Retinal pigment epithelial cell (primary cell): ENCODE data around the gene SLC49A3.
A peak's percentile ranks its signal among the peaks of the same experiment; 100 is the strongest.
"Not testable (repeated sequence)": the region's sequence is repeated elsewhere in the genome, so short reads cannot be mapped to it uniquely, and the experiment has no call there.

ENCODE experiments used
- DNase-seq: peaks from one replicate; pipeline ENCODE4 v3.0.0-alpha.2; 2010; ENCODE audit warnings: low read depth
- H3K4me3 ChIP-seq: 2 replicates; pipeline ENCODE4 v1.5.1; 2011; ENCODE audit warnings: mild to moderate bottlenecking, low read length, control low read depth, moderate library complexity
- CTCF ChIP-seq: conservative IDR thresholded peaks from 2 replicates; pipeline ENCODE4 v1.5.1; 2011; ENCODE audit warnings: low read depth, low read length, control low read depth, inconsistent platforms

The SLC49A3 gene

GRCh38 chr4:699816-700580, 11.0 kb upstream of the SLC49A3 start:
- H3K4me3 ChIP-seq = no peak overlapping the region
- DNase-seq = no peak
- TF ChIP-seq CTCF = no peak

- H3K4me3 ChIP-seq, DNase-seq: not testable (repeated sequence)
Measured at GRCh38 chr4:694341-694940, 5.5 kb upstream of the SLC49A3 start.

- no peak for DNase-seq
- TF ChIP-seq CTCF = no peak
- H3K4me3 ChIP-seq = no peak overlapping the region
Measured at GRCh38 chr4:692771-693554, 4.0 kb upstream of the SLC49A3 start.

GRCh38 chr4:689723-690122, 772 bp upstream of the SLC49A3 start:
- DNase-seq = no peak
- no peak overlapping the region for H3K4me3 ChIP-seq
- no peak for TF ChIP-seq CTCF

- DNase-seq = no peak
- TF ChIP-seq CTCF = no peak
- peak overlapping the region; percentile 18 for H3K4me3 ChIP-seq
Measured at GRCh38 chr4:687971-688853, 739 bp downstream of the SLC49A3 start.

GRCh38 chr4:687048-687970, 1.6 kb downstream of the SLC49A3 start:
- no peak for TF ChIP-seq CTCF
- H3K4me3 ChIP-seq = no peak overlapping the region
- peak; percentile 48 for DNase-seq
